Peyer's patch (tissue), 4 donors: ENCODE measurements around the gene PDSS2.

Experiments
- CTCF ChIP-seq, 6 experiments: fragments of 450-650 bp in 4 of 6; fragments of 200-600 bp in 2 of 6; sonication (generic) in 1 of 6; IDR thresholded peaks; one replicate each; pipeline ENCODE4 v1.5.1; 2017 to 2019; ENCODE audit warnings: antibody characterized with exemption in 6 of 6, mild to moderate bottlenecking in 3 of 6, moderate library complexity in 1 of 6
- POLR2A ChIP-seq, 2 donors: fragments of 450-650 bp; IDR thresholded peaks; one replicate each; pipeline ENCODE4 v1.5.1; 2017; ENCODE audit warnings: antibody characterized with exemption in 2 of 2, mild to moderate bottlenecking in 2 of 2, moderate library complexity in 2 of 2

GRCh38 chr6:107330168-107330567, 129.2 kb downstream of the PDSS2 start:
- TF ChIP-seq CTCF (IDR thresholded peaks at IDR 0.05): no peak
- no peak for TF ChIP-seq POLR2A (IDR thresholded peaks at IDR 0.05)
